ENCODE data around the gene PDE7B. TPM values are rescaled to one million over a fixed set of nuclear protein-coding genes. Genes with fewer than 3 reads are reported as not detected.

Gene PDE7B
- total and polyA plus RNA-seq, 9 of the 15 experiments (the other 6 are each of a cell fraction or from before 2014, with no cell fraction given), result 0.01 TPM; not detected in 8

DNA sequence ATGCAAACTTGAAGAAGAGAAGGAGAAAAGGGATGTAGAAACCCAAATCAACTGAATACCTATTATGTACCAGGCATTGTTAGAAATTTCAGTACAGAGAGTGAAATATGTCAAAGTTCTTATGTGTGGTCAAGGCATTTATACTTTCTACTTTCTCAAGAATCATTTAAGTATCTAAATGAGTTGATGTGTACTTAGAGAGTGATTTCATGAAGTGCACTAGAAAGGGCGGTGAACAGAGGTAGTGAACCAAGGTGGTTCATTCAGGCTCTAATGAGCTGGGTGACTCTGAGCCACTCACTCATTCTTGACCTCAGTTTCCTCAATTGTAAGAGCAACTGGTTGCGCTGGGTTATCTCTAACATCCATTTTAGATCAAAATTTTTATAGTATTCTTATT is 3.3 kb downstream of the PDE7B start:
- Histone ChIP-seq H3K9me3 (replicated peaks; ENCODE audit: control insufficient read depth, insufficient read depth, low read depth, low read length) (no peaks in the 10 kb centered on the region), H4K20me1 (replicated peaks; ENCODE audit: control insufficient read depth, insufficient read depth, low read length) (no peaks in the 10 kb centered on the region), H2AFZ (ENCODE audit: low read depth, low read length) (no peak overlapping the region), H3K27ac (ENCODE audit: extremely low read depth, low read depth, low read length) (no peak overlapping the region), H3K4me1 (replicated peaks in 1 of 2; ENCODE audit: control insufficient read depth in 2 of 2, insufficient read depth in 2 of 2, low read length in 2 of 2) (no peaks in the 10 kb centered on the region), H3K79me2 (ENCODE audit: control insufficient read depth, insufficient read depth, low read length) (no peaks in the 10 kb centered on the region), H3K27me3 (ENCODE audit: control insufficient read depth in 2 of 2, insufficient read depth in 2 of 2, low read length in 2 of 2) (no peaks in the 10 kb centered on the region; a peak in 1 of 5 replicates), H3K9ac (ENCODE audit: insufficient read depth in 1 of 2, low read depth in 2 of 2, low read length in 2 of 2) (no peak overlapping the region), H3K9me1 (ENCODE audit: control insufficient read depth, insufficient read depth, low read length) (no peaks in the 10 kb centered on the region), H3K36me3 (ENCODE audit: control insufficient read depth, insufficient read depth, low read length) (no peaks in the 10 kb centered on the region), H3K4me3 (no peak overlapping the region), H3K4me2 (ENCODE audit: insufficient read depth, low read length) (no peak overlapping the region)
- WGBS (ENCODE audit: insufficient coverage, low coverage, missing lambda C conversion rate), result 0% methylated on average over 2 of the region's 2 CpGs
- in situ Hi-C loops (cut with MboI) (no loop called here), intact Hi-C loops (cut with micrococcal nuclease) (no loop called here)
- no peak for DNase-seq (ENCODE audit: extremely low read depth in 1 of 4, low spot score in 3 of 4)
- ChIA-PET POLR2A (interaction anchor here (1.1 to 1.7 kb wide), 2 partner anchors 20 to 48 kb away, joined by 3 to 8 read pairs; no protein-coding TSS in a partner anchor), CTCF (ENCODE audit: low intra/inter-chr PET ratio) (no interaction called here)
- no TSS peak for BruUV-seq (replicated peaks)
- FAIRE-seq, result no peak
- TF ChIP-seq HMG20A (CRISPR knock-in tag; conservative IDR thresholded peaks at IDR 0.05) (no peak), TAL1 (IDR thresholded peaks at IDR 0.05) (no peak), KDM2B (CRISPR knock-in tag; IDR thresholded peaks at IDR 0.05) (no peak), MTA3 (IDR thresholded peaks at IDR 0.05; ENCODE audit: borderline replicate concordance) (no peak), MIER1 (IDR thresholded peaks at IDR 0.05; ENCODE audit: low read depth) (no peak), ZNF445 (CRISPR knock-in tag; IDR thresholded peaks at IDR 0.05; ENCODE audit: low read depth) (no peak), POLR2G (IDR thresholded peaks at IDR 0.05; ENCODE audit: low read depth, low read length) (no peak), ZNF780A (CRISPR knock-in tag; IDR thresholded peaks at IDR 0.05) (no peak), RBM17 (IDR thresholded peaks at IDR 0.05; ENCODE audit: borderline replicate concordance, low read depth, low read length) (no peak), FOSL1 (tag; conservative IDR thresholded peaks at IDR 0.05) (no peak), PHB2 (IDR thresholded peaks at IDR 0.05; ENCODE audit: low read depth) (no peak), FOXK2 (conservative IDR thresholded peaks at IDR 0.05 in 1 of 2, IDR thresholded peaks at IDR 0.05 in 1 of 2; ENCODE audit: low read depth in 2 of 2) (no peak), ETS2 (tag; IDR thresholded peaks at IDR 0.05; ENCODE audit: borderline replicate concordance, poor library complexity, severe bottlenecking) (no peak), ELF2 (CRISPR knock-in tag; IDR thresholded peaks at IDR 0.05) (no peak), IRF1 (CRISPR knock-in tag; IDR thresholded peaks at IDR 0.05; ENCODE audit: borderline replicate concordance) (no peak), EHMT2 (IDR thresholded peaks at IDR 0.05) (no peak), HIVEP1 (CRISPR knock-in tag; IDR thresholded peaks at IDR 0.05) (no peak), RNF219 (CRISPR knock-in tag; IDR thresholded peaks at IDR 0.05) (no peak)
- TF ChIP-seq, protein P1, sequence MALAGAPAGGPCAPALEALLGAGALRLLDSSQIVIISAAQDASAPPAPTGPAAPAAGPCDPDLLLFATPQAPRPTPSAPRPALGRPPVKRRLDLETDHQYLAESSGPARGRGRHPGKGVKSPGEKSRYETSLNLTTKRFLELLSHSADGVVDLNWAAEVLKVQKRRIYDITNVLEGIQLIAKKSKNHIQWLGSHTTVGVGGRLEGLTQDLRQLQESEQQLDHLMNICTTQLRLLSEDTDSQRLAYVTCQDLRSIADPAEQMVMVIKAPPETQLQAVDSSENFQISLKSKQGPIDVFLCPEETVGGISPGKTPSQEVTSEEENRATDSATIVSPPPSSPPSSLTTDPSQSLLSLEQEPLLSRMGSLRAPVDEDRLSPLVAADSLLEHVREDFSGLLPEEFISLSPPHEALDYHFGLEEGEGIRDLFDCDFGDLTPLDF (CRISPR knock-in tag; IDR thresholded peaks at IDR 0.05), result no peak
- no peak for ATAC-seq
